Stimulated activated CD4-positive, alpha-beta T cell treated with anti-CD3 and anti-CD28 coated beads, TNF-alpha, amount 100 ng/mL, for 1 hour (primary cell): ENCODE data around the gene CDCA5.
A peak's percentile ranks its signal among the peaks of the same experiment; 100 is the strongest.
"Not testable (repeated sequence)": the region's sequence is repeated elsewhere in the genome, so short reads cannot be mapped to it uniquely, and the experiment has no call there.

ENCODE experiments used
- DNase-seq, 3 donors: peaks; one replicate each; pipeline ENCODE4 v3.0.0-alpha.2; 2020; ENCODE audit warnings: low read depth in 3 of 3, low spot score in 1 of 3

Gene CDCA5

GRCh38 chr11:65119670-65119995 lies 35.8 kb upstream of the CDCA5 start:
- DNase-seq: no peak

GRCh38 chr11:65118891-65119669 lies 35.2 kb upstream of the CDCA5 start:
- DNase-seq: not testable (repeated sequence)

- DNase-seq: no peak
Observed at GRCh38 chr11:65118097-65118837, 34.4 kb upstream of the CDCA5 start.

- DNase-seq: peak; percentile 99 to 100 (median 99)
Observed at GRCh38 chr11:65117206-65118096, 33.6 kb upstream of the CDCA5 start, which contains the start of gene ZNHIT2. Gene ZNHIT2, minus strand, starts transcription at chr11:65117701. Its CDS starts 48 bp downstream, at chr11:65117653.

GRCh38 chr11:65116370-65117205 lies 32.7 kb upstream of the CDCA5 start:
- peak in 1 of 3 donors; percentile 48 for DNase-seq

- no peak for DNase-seq
Observed at GRCh38 chr11:65115361-65116082, 31.7 kb upstream of the CDCA5 start.

- no peak for DNase-seq
Observed at GRCh38 chr11:65114538-65115171, 30.8 kb upstream of the CDCA5 start.

- no peak for DNase-seq
Observed at GRCh38 chr11:65113839-65114238, 30.0 kb upstream of the CDCA5 start.

- no peak for DNase-seq
Observed at GRCh38 chr11:65113361-65113756, 29.5 kb upstream of the CDCA5 start.

GRCh38 chr11:65112546-65113360 lies 28.9 kb upstream of the CDCA5 start:
- DNase-seq: peak; percentile 43 to 68 (median 54)

GRCh38 chr11:65111744-65112545 lies 28.1 kb upstream of the CDCA5 start, which contains the start of gene TM7SF2:
Gene TM7SF2, plus strand, starts transcription at chr11:65111872. Its CDS starts 144 bp downstream, at chr11:65112016.
- peak; percentile 86 for DNase-seq

- no peak for DNase-seq
Observed at GRCh38 chr11:65111159-65111743, 27.4 kb upstream of the CDCA5 start.

- peak; percentile 86 to 99 (median 91) for DNase-seq
Observed at GRCh38 chr11:65110354-65110861, 26.6 kb upstream of the CDCA5 start.

- DNase-seq: no peak
Observed at GRCh38 chr11:65109231-65110198, 25.7 kb upstream of the CDCA5 start.

- no peak for DNase-seq
Observed at GRCh38 chr11:65108469-65109123, 24.8 kb upstream of the CDCA5 start.
